Right lobe of liver (tissue), 4 donors: ENCODE results near the gene SLC9A8.

Experiments
- POLR2A ChIP-seq: fragments of 450-650 bp; IDR thresholded peaks from one replicate; pipeline ENCODE4 v1.6.1; 2017; ENCODE audit warnings: antibody characterized with exemption, mild to moderate bottlenecking
- TF ChIP-seq, protein P1 (sequence below), 4 donors: fragments of 200-600 bp in 3 of 4; fragments of 450-650 bp in 1 of 4; IDR thresholded peaks; one replicate each; pipeline versions ENCODE4 v1.5.1 to v1.8.0; 2016 to 2022; ENCODE audit warnings: antibody characterized with exemption in 4 of 4, mild to moderate bottlenecking in 2 of 4
- donor health status: DM: no; HTN: no; CAD: no.
- donor health status: DM: no; HTN: no; CAD: no.
- donor health status: DM: no; HTN: yes; CAD: no.

DNA sequence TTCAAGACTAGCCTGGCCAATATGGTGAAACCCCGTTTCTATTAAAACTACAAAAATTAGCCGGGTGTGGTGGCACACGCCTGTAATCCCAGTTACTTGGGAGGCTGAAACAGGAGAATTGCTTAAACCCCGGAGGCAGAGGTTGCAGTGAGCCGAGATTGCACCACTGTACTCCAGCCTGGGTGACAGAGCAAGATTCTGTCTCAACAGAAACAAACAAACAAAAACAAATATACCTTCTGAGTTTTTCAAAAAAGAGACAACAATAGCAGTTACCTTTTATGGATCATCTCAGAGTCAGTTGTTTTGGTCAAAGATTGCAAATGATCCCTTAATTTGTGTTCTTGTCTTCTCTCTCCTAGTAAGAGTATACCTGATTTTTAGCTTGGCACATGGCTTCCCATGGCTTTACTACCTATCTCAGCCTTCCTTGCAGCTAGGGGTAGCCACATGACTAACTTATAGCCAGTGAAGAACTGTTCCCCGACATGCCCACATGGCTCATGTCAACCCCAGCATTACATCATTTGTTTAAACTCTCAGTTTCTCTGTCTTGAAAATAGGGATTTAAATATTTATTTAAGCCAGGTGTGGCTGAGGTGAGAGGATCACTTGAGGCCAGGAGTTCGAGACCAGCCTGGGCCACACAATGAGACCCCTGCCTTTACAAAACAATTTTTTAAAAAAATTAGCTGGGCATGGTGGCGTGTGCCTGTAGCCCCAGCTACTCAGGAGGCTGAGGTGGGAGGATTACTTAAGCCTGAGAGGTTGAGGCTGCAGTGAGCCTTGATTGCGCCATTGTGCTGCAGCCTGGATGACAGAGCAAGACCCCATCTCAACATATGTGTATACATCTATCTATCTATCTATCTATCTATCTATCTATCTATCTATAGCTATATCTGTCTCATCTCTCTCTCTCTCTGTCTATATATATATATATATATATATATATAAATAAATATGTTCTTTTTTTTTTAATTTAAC is 25.0 kb upstream of the SLC9A8 start:
- TF ChIP-seq, protein P1, sequence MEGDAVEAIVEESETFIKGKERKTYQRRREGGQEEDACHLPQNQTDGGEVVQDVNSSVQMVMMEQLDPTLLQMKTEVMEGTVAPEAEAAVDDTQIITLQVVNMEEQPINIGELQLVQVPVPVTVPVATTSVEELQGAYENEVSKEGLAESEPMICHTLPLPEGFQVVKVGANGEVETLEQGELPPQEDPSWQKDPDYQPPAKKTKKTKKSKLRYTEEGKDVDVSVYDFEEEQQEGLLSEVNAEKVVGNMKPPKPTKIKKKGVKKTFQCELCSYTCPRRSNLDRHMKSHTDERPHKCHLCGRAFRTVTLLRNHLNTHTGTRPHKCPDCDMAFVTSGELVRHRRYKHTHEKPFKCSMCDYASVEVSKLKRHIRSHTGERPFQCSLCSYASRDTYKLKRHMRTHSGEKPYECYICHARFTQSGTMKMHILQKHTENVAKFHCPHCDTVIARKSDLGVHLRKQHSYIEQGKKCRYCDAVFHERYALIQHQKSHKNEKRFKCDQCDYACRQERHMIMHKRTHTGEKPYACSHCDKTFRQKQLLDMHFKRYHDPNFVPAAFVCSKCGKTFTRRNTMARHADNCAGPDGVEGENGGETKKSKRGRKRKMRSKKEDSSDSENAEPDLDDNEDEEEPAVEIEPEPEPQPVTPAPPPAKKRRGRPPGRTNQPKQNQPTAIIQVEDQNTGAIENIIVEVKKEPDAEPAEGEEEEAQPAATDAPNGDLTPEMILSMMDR (IDR thresholded peaks at IDR 0.05), result no peak
- no peak for TF ChIP-seq POLR2A
